Thoracic aorta (tissue), 2 donors: ENCODE results near the gene GGTLC2. TPM values are rescaled to one million over a fixed set of nuclear protein-coding genes. Genes with fewer than 3 reads are reported as not detected.

Experiments
- ATAC-seq: fragments of 150-250 bp; one replicate; pipeline ENCODE4 v1.8.0; 2017; ENCODE audit warnings: low read depth; ENCODE audit not compliant: insufficient number of reproducible peaks, low FRiP score
- DNase-seq: peaks from one replicate; pipeline ENCODE4 v3.0.0-alpha.2; 2020; ENCODE audit warnings: low spot score
- H3K27ac ChIP-seq, 2 donors: fragments of 200-600 bp; sonication (generic); 1 replicate in 1 of 2; 2 replicates in 1 of 2; pipeline ENCODE4 v1.5.1; 2016; ENCODE audit warnings: mild to moderate bottlenecking in 2 of 2, moderate library complexity in 2 of 2
- H3K27me3 ChIP-seq: fragments of 200-600 bp; sonication (generic); replicated peaks from 2 replicates; pipeline ENCODE4 v1.6.0; 2016; ENCODE audit warnings: mild to moderate bottlenecking; ENCODE audit not compliant: insufficient read depth
- H3K36me3 ChIP-seq: fragments of 200-600 bp; sonication (generic); one replicate; pipeline ENCODE4 v1.5.1; 2016
- H3K4me1 ChIP-seq, 2 donors: fragments of 200-600 bp; sonication (generic); 1 replicate in 1 of 2; 2 replicates in 1 of 2; pipeline versions ENCODE4 v1.5.1 to v1.6.0; 2016; ENCODE audit warnings: low read depth in 2 of 2, mild to moderate bottlenecking in 1 of 2; ENCODE audit not compliant: control insufficient read depth in 1 of 2
- H3K4me3 ChIP-seq: fragments of 200-600 bp; sonication (generic); 2 replicates; pipeline ENCODE4 v1.5.1; 2016; ENCODE audit warnings: mild to moderate bottlenecking
- H3K9me3 ChIP-seq: fragments of 200-600 bp; sonication (generic); 2 replicates; pipeline ENCODE4 v1.5.1; 2016
- CTCF ChIP-seq: fragments of 200-600 bp; sonication (generic); IDR thresholded peaks from one replicate; pipeline ENCODE4 v1.5.1; 2019; ENCODE audit warnings: antibody characterized with exemption
- total RNA-seq, 2 donors: library from RNA; depleted of rRNA; stranded (reverse); fragments of >200 nt; gene quantifications; one replicate each; pipeline versions ENCODE4 v1.1.0 to v1.2.3, GENCODE V29; 2016

Gene GGTLC2
- total RNA-seq, 2 donors from 2014 or later, result not detected

- no peaks in the 10 kb centered on the region for H3K4me1 ChIP-seq
- H3K27ac ChIP-seq, result no peak overlapping the region
- TF ChIP-seq CTCF, result no peak
- H3K36me3 ChIP-seq, result no peaks in the 10 kb centered on the region
- DNase-seq (no peak), ATAC-seq (no peak)
- peaks cover 3% of the 10 kb centered on the region for H3K9me3 ChIP-seq
- no peaks in the 10 kb centered on the region for H3K27me3 ChIP-seq
- H3K4me3 ChIP-seq, result no peak overlapping the region
These were observed 30.1 kb downstream of the GGTLC2 start for GRCh38 chr22:22674467-22674866.

- DNase-seq, result no peak
- H3K4me3 ChIP-seq, result no peak overlapping the region
- H3K4me1 ChIP-seq, result no peaks in the 10 kb centered on the region
- TF ChIP-seq CTCF, result no peak
- ATAC-seq, result no peak
- no peaks in the 10 kb centered on the region for H3K27me3 ChIP-seq
- no peak overlapping the region for H3K27ac ChIP-seq
- H3K36me3 ChIP-seq, result no peaks in the 10 kb centered on the region
- H3K9me3 ChIP-seq, result no peaks in the 10 kb centered on the region
These were observed 34.6 kb downstream of the GGTLC2 start for GRCh38 chr22:22678970-22679369.

- no peak for ATAC-seq
- no peak for TF ChIP-seq CTCF
- H3K27ac ChIP-seq, result no peak overlapping the region
- H3K4me1 ChIP-seq, result no peaks in the 10 kb centered on the region
- DNase-seq, result no peak
- no peaks in the 10 kb centered on the region for H3K27me3 ChIP-seq
- H3K36me3 ChIP-seq, result no peaks in the 10 kb centered on the region
- no peak overlapping the region for H3K4me3 ChIP-seq
- H3K9me3 ChIP-seq, result no peaks in the 10 kb centered on the region
These were observed 36.0 kb downstream of the GGTLC2 start for GRCh38 chr22:22680396-22680795.

- no peaks in the 10 kb centered on the region for H3K27me3 ChIP-seq
- no peak for TF ChIP-seq CTCF
- H3K36me3 ChIP-seq, result no peaks in the 10 kb centered on the region
- ATAC-seq (no peak), DNase-seq (no peak)
- H3K27ac ChIP-seq, result no peak overlapping the region
- no peak overlapping the region for H3K4me3 ChIP-seq
- no peaks in the 10 kb centered on the region for H3K9me3 ChIP-seq
- H3K4me1 ChIP-seq, result no peaks in the 10 kb centered on the region
These were observed 36.9 kb downstream of the GGTLC2 start for GRCh38 chr22:22681221-22681739.

- no peak for DNase-seq
- H3K4me1 ChIP-seq, result no peaks in the 10 kb centered on the region
- H3K36me3 ChIP-seq, result no peaks in the 10 kb centered on the region
- H3K4me3 ChIP-seq, result no peak overlapping the region
- H3K27ac ChIP-seq, result no peak overlapping the region
- no peaks in the 10 kb centered on the region for H3K27me3 ChIP-seq
- ATAC-seq, result no peak
- no peak for TF ChIP-seq CTCF
- H3K9me3 ChIP-seq, result no peaks in the 10 kb centered on the region
These were observed 37.8 kb downstream of the GGTLC2 start for GRCh38 chr22:22682196-22682595.
